ENCODE results near the gene TXNRD1. TPM values are rescaled to one million over a fixed set of nuclear protein-coding genes. Genes with fewer than 3 reads are reported as not detected.

The TXNRD1 gene
- total and polyA plus RNA-seq, 8 donors: 19.4 to 208 (median 76.8) TPM

GRCh38 chr12:104303538-104304151 is 88.1 kb downstream of the TXNRD1 start, which contains the start of gene EID3:
TSS of gene EID3 (plus strand) at chr12:104303739. CDS start at chr12:104303935, 196 bp downstream.
- WGBS, 5 donors: 4 to 11% (median 8%) methylated on average over 49 to 63 of the region's 63 CpGs
- peaks cover 23 to 95% (median 68%) of the 10 kb centered on the region in 4 donors for H3K4me1 ChIP-seq

GRCh38 chr12:104304261-104305009 is 88.9 kb downstream of the TXNRD1 start:
- 77 to 90% (median 87%) methylated on average over 10 of the region's 10 CpGs for WGBS, 5 donors
- Histone ChIP-seq H3K4me1 (peaks cover 23 to 91% (median 66%) of the 10 kb centered on the region in 4 donors), H3K27ac (peak overlapping the region in 4 of 5 donors; percentile 69 to 89 (median 81)), H3K9me3 (no peaks in the 10 kb centered on the region), H3K27me3 (no peaks in the 10 kb centered on the region), H3K36me3 (peaks cover 0 to 32% (median 16%) of the 10 kb centered on the region in 4 donors), H3K4me3 (peak overlapping the region; percentile 41 to 56 (median 53))
- TF ChIP-seq EP300 (IDR thresholded peaks at IDR 0.05): no peak
- TF ChIP-seq, protein P1, sequence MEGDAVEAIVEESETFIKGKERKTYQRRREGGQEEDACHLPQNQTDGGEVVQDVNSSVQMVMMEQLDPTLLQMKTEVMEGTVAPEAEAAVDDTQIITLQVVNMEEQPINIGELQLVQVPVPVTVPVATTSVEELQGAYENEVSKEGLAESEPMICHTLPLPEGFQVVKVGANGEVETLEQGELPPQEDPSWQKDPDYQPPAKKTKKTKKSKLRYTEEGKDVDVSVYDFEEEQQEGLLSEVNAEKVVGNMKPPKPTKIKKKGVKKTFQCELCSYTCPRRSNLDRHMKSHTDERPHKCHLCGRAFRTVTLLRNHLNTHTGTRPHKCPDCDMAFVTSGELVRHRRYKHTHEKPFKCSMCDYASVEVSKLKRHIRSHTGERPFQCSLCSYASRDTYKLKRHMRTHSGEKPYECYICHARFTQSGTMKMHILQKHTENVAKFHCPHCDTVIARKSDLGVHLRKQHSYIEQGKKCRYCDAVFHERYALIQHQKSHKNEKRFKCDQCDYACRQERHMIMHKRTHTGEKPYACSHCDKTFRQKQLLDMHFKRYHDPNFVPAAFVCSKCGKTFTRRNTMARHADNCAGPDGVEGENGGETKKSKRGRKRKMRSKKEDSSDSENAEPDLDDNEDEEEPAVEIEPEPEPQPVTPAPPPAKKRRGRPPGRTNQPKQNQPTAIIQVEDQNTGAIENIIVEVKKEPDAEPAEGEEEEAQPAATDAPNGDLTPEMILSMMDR (IDR thresholded peaks at IDR 0.05): no peak
- TF ChIP-seq POLR2A (IDR thresholded peaks at IDR 0.05): no peak
- no peak for TF ChIP-seq POLR2AphosphoS5 (IDR thresholded peaks at IDR 0.05)
- intact Hi-C loops (cut with DNase I; ENCODE audit: low total_unique reads): loop anchor here (10.0 kb wide), 1 partner anchor 90 kb away; the partner anchor contains the start of gene TXNRD1
- DNase-seq: no peak

More at GRCh38 chr12:104303538-104304151, 88.1 kb downstream of the TXNRD1 start, which contains the start of gene EID3:
- H3K9me3 ChIP-seq: no peaks in the 10 kb centered on the region
- intact Hi-C loops (cut with DNase I; ENCODE audit: low total_unique reads): loop anchor here (10.0 kb wide), 1 partner anchor 89 kb away; the partner anchor contains the start of gene TXNRD1
- H3K27ac ChIP-seq: peak within 1 kb of the TSS; percentile 69 to 89 (median 80)
- no peaks in the 10 kb centered on the region for H3K27me3 ChIP-seq
- DNase-seq: peak; percentile 91 to 96
- H3K36me3 ChIP-seq: peaks cover 7 to 35% (median 18%) of the 10 kb centered on the region in 4 donors
- peak in 2 of 3 donors; percentile 24 to 28 for TF ChIP-seq POLR2AphosphoS5 (IDR thresholded peaks at IDR 0.05)
- TF ChIP-seq POLR2A (IDR thresholded peaks at IDR 0.05): no peak
- peak; percentile 36 for TF ChIP-seq EP300 (IDR thresholded peaks at IDR 0.05)
- peak within 1 kb of the TSS; percentile 41 to 56 (median 53) for H3K4me3 ChIP-seq

GRCh38 chr12:104305349-104305748 is 89.8 kb downstream of the TXNRD1 start:
- peaks cover 23 to 91% (median 66%) of the 10 kb centered on the region in 4 donors for H3K4me1 ChIP-seq
- 78 to 92% (median 88%) methylated on average over 2 of the region's 2 CpGs for WGBS, 5 donors
- no peak for TF ChIP-seq EP300 (IDR thresholded peaks at IDR 0.05)
- TF ChIP-seq POLR2AphosphoS5 (IDR thresholded peaks at IDR 0.05): no peak
- no peak for TF ChIP-seq POLR2A (IDR thresholded peaks at IDR 0.05)
- TF ChIP-seq, protein P1 (IDR thresholded peaks at IDR 0.05): no peak

GRCh38 chr12:104306376-104306775 is 90.8 kb downstream of the TXNRD1 start:
- TF ChIP-seq POLR2AphosphoS5 (IDR thresholded peaks at IDR 0.05): no peak
- TF ChIP-seq POLR2A (IDR thresholded peaks at IDR 0.05): peak in 1 of 4 donors; percentile 12
- H3K4me3 ChIP-seq: no peak overlapping the region
- peaks cover 23 to 85% (median 61%) of the 10 kb centered on the region in 4 donors for H3K4me1 ChIP-seq
- H3K27me3 ChIP-seq: no peaks in the 10 kb centered on the region
- DNase-seq: no peak
- intact Hi-C loops (cut with DNase I; ENCODE audit: low total_unique reads): loop anchor here (10.0 kb wide), 1 partner anchor 92 kb away; the partner anchor contains the start of gene TXNRD1
- H3K27ac ChIP-seq: no peak overlapping the region
- peaks cover 2 to 35% (median 14%) of the 10 kb centered on the region in 4 donors for H3K36me3 ChIP-seq
- H3K9me3 ChIP-seq: no peaks in the 10 kb centered on the region
- WGBS, 5 donors: 70 to 94% (median 91%) methylated on average over 2 of the region's 2 CpGs

More at GRCh38 chr12:104305349-104305748, 89.8 kb downstream of the TXNRD1 start:
- intact Hi-C loops (cut with DNase I; ENCODE audit: low total_unique reads): loop anchor here (10.0 kb wide), 1 partner anchor 91 kb away; the partner anchor contains the start of gene TXNRD1
- no peaks in the 10 kb centered on the region for H3K27me3 ChIP-seq
- H3K4me3 ChIP-seq: no peak overlapping the region
- H3K9me3 ChIP-seq: no peaks in the 10 kb centered on the region
- no peak for DNase-seq
- peaks cover 0 to 39% (median 18%) of the 10 kb centered on the region in 4 donors for H3K36me3 ChIP-seq
- no peak overlapping the region for H3K27ac ChIP-seq
